Measurements from ENCODE around the gene RGS3.

Gene RGS3

DNA sequence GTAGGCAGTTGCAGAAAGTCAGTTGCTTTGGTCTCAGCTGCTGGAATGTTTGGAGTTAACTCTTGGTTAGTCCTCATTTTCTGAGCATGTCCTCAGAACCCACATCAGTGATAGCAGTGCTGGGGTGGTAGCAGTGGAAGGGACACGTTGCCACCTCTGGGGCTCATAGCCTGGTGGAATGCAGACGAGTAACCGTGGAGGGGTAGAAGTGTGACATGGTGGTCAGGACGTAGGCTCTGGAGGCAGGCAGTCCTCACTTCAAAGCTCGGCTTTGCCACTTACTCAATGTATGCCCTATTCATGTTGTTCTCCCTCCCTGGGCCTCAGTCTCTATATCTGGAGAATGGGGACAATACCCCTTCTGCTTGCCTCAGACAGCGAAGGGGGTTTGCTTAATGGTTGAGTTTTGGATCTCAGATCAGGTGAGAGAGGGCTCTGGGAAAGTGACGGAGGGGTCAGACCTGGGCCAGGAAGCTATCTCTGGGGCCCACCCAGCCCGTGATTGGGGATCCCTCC, 62.8 kb downstream of the RGS3 start:
- no peak for TF ChIP-seq SPI1 (IDR thresholded peaks at IDR 0.05; ENCODE audit: borderline replicate concordance, low read depth)
- TF ChIP-seq POLR2AphosphoS5 (IDR thresholded peaks at IDR 0.05; ENCODE audit: low read depth) = no peak
- TF ChIP-seq, protein P1, sequence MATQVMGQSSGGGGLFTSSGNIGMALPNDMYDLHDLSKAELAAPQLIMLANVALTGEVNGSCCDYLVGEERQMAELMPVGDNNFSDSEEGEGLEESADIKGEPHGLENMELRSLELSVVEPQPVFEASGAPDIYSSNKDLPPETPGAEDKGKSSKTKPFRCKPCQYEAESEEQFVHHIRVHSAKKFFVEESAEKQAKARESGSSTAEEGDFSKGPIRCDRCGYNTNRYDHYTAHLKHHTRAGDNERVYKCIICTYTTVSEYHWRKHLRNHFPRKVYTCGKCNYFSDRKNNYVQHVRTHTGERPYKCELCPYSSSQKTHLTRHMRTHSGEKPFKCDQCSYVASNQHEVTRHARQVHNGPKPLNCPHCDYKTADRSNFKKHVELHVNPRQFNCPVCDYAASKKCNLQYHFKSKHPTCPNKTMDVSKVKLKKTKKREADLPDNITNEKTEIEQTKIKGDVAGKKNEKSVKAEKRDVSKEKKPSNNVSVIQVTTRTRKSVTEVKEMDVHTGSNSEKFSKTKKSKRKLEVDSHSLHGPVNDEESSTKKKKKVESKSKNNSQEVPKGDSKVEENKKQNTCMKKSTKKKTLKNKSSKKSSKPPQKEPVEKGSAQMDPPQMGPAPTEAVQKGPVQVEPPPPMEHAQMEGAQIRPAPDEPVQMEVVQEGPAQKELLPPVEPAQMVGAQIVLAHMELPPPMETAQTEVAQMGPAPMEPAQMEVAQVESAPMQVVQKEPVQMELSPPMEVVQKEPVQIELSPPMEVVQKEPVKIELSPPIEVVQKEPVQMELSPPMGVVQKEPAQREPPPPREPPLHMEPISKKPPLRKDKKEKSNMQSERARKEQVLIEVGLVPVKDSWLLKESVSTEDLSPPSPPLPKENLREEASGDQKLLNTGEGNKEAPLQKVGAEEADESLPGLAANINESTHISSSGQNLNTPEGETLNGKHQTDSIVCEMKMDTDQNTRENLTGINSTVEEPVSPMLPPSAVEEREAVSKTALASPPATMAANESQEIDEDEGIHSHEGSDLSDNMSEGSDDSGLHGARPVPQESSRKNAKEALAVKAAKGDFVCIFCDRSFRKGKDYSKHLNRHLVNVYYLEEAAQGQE (IDR thresholded peaks at IDR 0.05; ENCODE audit: insufficient replicate concordance, low read depth) = no peak
- TF ChIP-seq CTCF (IDR thresholded peaks at IDR 0.05; ENCODE audit: insufficient read depth, low read length) = no peak
- no peak for TF ChIP-seq GABPA (IDR thresholded peaks at IDR 0.05; ENCODE audit: low read depth)
- no peak for DNase-seq (ENCODE audit: low read depth in 1 of 2, low spot score in 1 of 2)
- H3K27me3 ChIP-seq (ENCODE audit: insufficient read depth, poor library complexity, severe bottlenecking) = no peaks in the 10 kb centered on the region
- no peak overlapping the region for H3K4me3 ChIP-seq (replicated peaks; ENCODE audit: insufficient read depth, low read length)
- no peak overlapping the region for H3K27ac ChIP-seq (replicated peaks)

DNA sequence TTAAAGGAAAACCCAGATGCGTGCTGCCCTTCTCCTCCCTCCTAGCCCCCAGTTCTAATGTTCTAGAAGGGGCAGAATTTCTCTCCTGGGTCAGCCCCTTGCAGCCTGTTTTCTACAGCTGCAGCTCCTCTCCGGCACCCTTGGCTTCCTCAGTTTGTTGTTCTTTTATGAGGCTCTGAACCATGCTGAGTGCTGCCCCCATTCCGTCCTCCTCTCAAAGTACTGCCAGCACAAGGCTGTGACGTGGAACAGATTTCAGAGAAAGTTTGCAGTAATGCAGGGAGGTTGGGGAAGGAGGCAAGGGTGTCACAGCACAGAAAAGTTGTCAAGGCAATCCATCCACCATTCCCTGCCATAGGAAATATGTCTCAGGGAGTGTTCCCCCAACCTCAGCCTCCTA, 63.3 kb downstream of the RGS3 start:
- H3K27me3 ChIP-seq (ENCODE audit: insufficient read depth, poor library complexity, severe bottlenecking) = no peaks in the 10 kb centered on the region
- H3K4me3 ChIP-seq (replicated peaks; ENCODE audit: insufficient read depth, low read length) = no peak overlapping the region
- no peak for TF ChIP-seq SPI1 (IDR thresholded peaks at IDR 0.05; ENCODE audit: borderline replicate concordance, low read depth)
- TF ChIP-seq, protein P1 (IDR thresholded peaks at IDR 0.05; ENCODE audit: insufficient replicate concordance, low read depth) = no peak
- TF ChIP-seq CTCF (IDR thresholded peaks at IDR 0.05; ENCODE audit: insufficient read depth, low read length) = no peak
- TF ChIP-seq POLR2AphosphoS5 (IDR thresholded peaks at IDR 0.05; ENCODE audit: low read depth) = no peak
- TF ChIP-seq GABPA (IDR thresholded peaks at IDR 0.05; ENCODE audit: low read depth) = no peak
- no peak for DNase-seq (ENCODE audit: low read depth in 1 of 2, low spot score in 1 of 2)
- no peak overlapping the region for H3K27ac ChIP-seq (replicated peaks)

DNA sequence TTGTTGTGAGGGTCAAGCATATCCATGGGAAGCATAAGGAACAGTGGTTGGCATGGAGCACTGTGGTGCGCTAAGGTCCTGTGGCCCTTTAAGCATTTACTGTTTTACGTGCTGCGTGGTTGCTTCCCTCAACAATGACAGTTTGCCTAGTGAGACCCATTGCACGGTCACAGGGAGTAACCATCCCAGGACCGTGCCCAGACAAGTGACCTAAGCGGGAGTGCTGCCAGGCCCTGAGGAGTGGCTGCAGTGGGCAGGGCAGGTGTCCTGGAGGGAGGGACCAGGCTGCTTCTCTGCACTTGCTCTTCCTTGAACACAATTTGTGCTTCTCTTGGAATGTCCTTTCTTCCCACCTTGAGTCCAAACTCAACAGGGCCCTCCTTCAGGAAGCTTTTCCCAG, 64.6 kb downstream of the RGS3 start:
- Histone ChIP-seq H3K27ac (replicated peaks) (no peak overlapping the region), H3K27me3 (ENCODE audit: insufficient read depth, poor library complexity, severe bottlenecking) (no peaks in the 10 kb centered on the region), H3K4me3 (replicated peaks; ENCODE audit: insufficient read depth, low read length) (no peak overlapping the region)
- no peak for TF ChIP-seq SPI1 (IDR thresholded peaks at IDR 0.05; ENCODE audit: borderline replicate concordance, low read depth)
- TF ChIP-seq POLR2AphosphoS5 (IDR thresholded peaks at IDR 0.05; ENCODE audit: low read depth) = no peak
- TF ChIP-seq GABPA (IDR thresholded peaks at IDR 0.05; ENCODE audit: low read depth) = no peak
- no peak for TF ChIP-seq CTCF (IDR thresholded peaks at IDR 0.05; ENCODE audit: insufficient read depth, low read length)
- TF ChIP-seq, protein P1 (IDR thresholded peaks at IDR 0.05; ENCODE audit: insufficient replicate concordance, low read depth) = no peak
- no peak for DNase-seq (ENCODE audit: low read depth in 1 of 2, low spot score in 1 of 2)
